HCT116 (cell line): ENCODE measurements around the gene ABRACL.

Experiments
- CTCF ChIP-seq, 3 experiments: fragments of 200-600 bp in 1 of 3; sonication (generic) in 1 of 3; IDR thresholded peaks in 2 of 3; conservative IDR thresholded peaks in 1 of 3; 2 replicates each; pipeline ENCODE4 v1.5.1; 2012 to 2017; ENCODE audit warnings: low read depth in 2 of 3, low read length in 2 of 3, antibody characterized with exemption in 1 of 3, borderline replicate concordance in 1 of 3, control low read depth in 1 of 3, mild to moderate bottlenecking in 1 of 3, mixed read lengths in 1 of 3, mixed run types in 1 of 3, moderate library complexity in 1 of 3; ENCODE audit not compliant: insufficient read depth in 1 of 3
- EZH2 ChIP-seq: fragments of 200-600 bp; sonication (generic); IDR thresholded peaks from 2 replicates; pipeline ENCODE4 v1.6.1; 2017; ENCODE audit warnings: antibody characterized with exemption, mixed run types
- EZH2phosphoT487 ChIP-seq: fragments of 200-600 bp; IDR thresholded peaks from 2 replicates; pipeline ENCODE4 v1.6.1; 2018; ENCODE audit warnings: antibody characterized with exemption, borderline replicate concordance
- POLR2AphosphoS5 ChIP-seq: IDR thresholded peaks from 2 replicates; pipeline ENCODE4 v1.6.1; 2011; ENCODE audit warnings: mild to moderate bottlenecking, low read depth, low read length, moderate library complexity
- REST ChIP-seq: IDR thresholded peaks from 2 replicates; pipeline ENCODE4 v1.6.1; 2012; ENCODE audit warnings: low read depth
- TCF7L2 ChIP-seq: IDR thresholded peaks from 2 replicates; pipeline ENCODE4 v1.7.0; 2011; ENCODE audit warnings: borderline replicate concordance, inconsistent platforms; ENCODE audit not compliant: insufficient read depth, insufficient read length; ENCODE audit errors: extremely low read depth
- YY1 ChIP-seq: IDR thresholded peaks from 2 replicates; pipeline ENCODE4 v1.6.1; 2011; ENCODE audit warnings: low read length, low read depth, moderate library complexity, mild to moderate bottlenecking; ENCODE audit not compliant: insufficient replicate concordance; ENCODE audit errors: extremely low read depth
- ZNF274 ChIP-seq: fragments of 200-500 bp; sonication (Bioruptor generic); IDR thresholded peaks from 2 replicates; pipeline ENCODE4 v1.6.1; 2014; ENCODE audit warnings: mild to moderate bottlenecking, low read depth, low read length, inconsistent platforms

GRCh38 chr6:138981416-138981815 is 47.1 kb upstream of the ABRACL start:
- TF ChIP-seq CTCF (IDR thresholded peaks at IDR 0.05 in 2 of 3, conservative IDR thresholded peaks at IDR 0.05 in 1 of 3; ENCODE audit: borderline replicate concordance in 1 of 3, insufficient read depth in 1 of 3, low read depth in 2 of 3, low read length in 2 of 3) = no peak
- no peak for TF ChIP-seq EZH2phosphoT487
- no peak for TF ChIP-seq ZNF274
- no peak for TF ChIP-seq TCF7L2
- TF ChIP-seq REST = no peak
- no peak for TF ChIP-seq YY1
- no peak for TF ChIP-seq POLR2AphosphoS5
- TF ChIP-seq EZH2 = no peak
